ENCODE measurements around the gene SEMA3D. TPM values are rescaled to one million over a fixed set of nuclear protein-coding genes. Genes with fewer than 3 reads are reported as not detected.
"Not testable (repeated sequence)": the region's sequence is repeated elsewhere in the genome, so short reads cannot be mapped to it uniquely, and the experiment has no call there.

Gene SEMA3D
- total RNA-seq, 1 experiment from 2014 or later, result 0.90 TPM

- no peak overlapping the region for H3K4me3 ChIP-seq (ENCODE audit: insufficient read depth, low read depth, low read length)
- no peaks in the 10 kb centered on the region for H3K27me3 ChIP-seq (ENCODE audit: control insufficient read depth, insufficient read depth, low read length)
- no peaks in the 10 kb centered on the region for H3K36me3 ChIP-seq (replicated peaks; ENCODE audit: control insufficient read depth, insufficient read depth, low read length)
- DNase-seq, result no peak
Observed at GRCh38 chr7:85004402-85004801, 182.5 kb downstream of the SEMA3D start.

GRCh38 chr7:85001495-85002345, 185.1 kb downstream of the SEMA3D start:
- no peak for DNase-seq

GRCh38 chr7:85000735-85001350, 186.0 kb downstream of the SEMA3D start:
- Histone ChIP-seq H3K27me3 (ENCODE audit: control insufficient read depth, insufficient read depth, low read length) (no peaks in the 10 kb centered on the region), H3K4me3 (ENCODE audit: insufficient read depth, low read depth, low read length) (no peak overlapping the region), H3K36me3 (replicated peaks; ENCODE audit: control insufficient read depth, insufficient read depth, low read length) (no peaks in the 10 kb centered on the region)
- DNase-seq, result no peak

More at GRCh38 chr7:85001495-85002345, 185.1 kb downstream of the SEMA3D start:
- Histone ChIP-seq H3K36me3 (replicated peaks; ENCODE audit: control insufficient read depth, insufficient read depth, low read length) (no peaks in the 10 kb centered on the region), H3K4me3 (ENCODE audit: insufficient read depth, low read depth, low read length) (no peak overlapping the region), H3K27me3 (ENCODE audit: control insufficient read depth, insufficient read depth, low read length) (no peaks in the 10 kb centered on the region)

- Histone ChIP-seq H3K36me3 (replicated peaks; ENCODE audit: control insufficient read depth, insufficient read depth, low read length) (no peaks in the 10 kb centered on the region), H3K27me3 (ENCODE audit: control insufficient read depth, insufficient read depth, low read length) (no peaks in the 10 kb centered on the region), H3K4me3 (ENCODE audit: insufficient read depth, low read depth, low read length) (no peak overlapping the region)
- DNase-seq, result no peak
Observed at GRCh38 chr7:84999450-84999849, 187.4 kb downstream of the SEMA3D start.

GRCh38 chr7:84998665-84999064, 188.2 kb downstream of the SEMA3D start:
- Histone ChIP-seq H3K4me3 (ENCODE audit: insufficient read depth, low read depth, low read length) (no peak overlapping the region), H3K36me3 (replicated peaks; ENCODE audit: control insufficient read depth, insufficient read depth, low read length) (no peaks in the 10 kb centered on the region), H3K27me3 (ENCODE audit: control insufficient read depth, insufficient read depth, low read length) (no peaks in the 10 kb centered on the region)
- DNase-seq, result peak; percentile 14

- DNase-seq, result no peak
Observed at GRCh38 chr7:84997626-84998025, 189.2 kb downstream of the SEMA3D start.

GRCh38 chr7:84992954-84993353, 193.9 kb downstream of the SEMA3D start:
- not testable (repeated sequence) for H3K27me3 ChIP-seq (ENCODE audit: control insufficient read depth, insufficient read depth, low read length); DNase-seq; H3K36me3 ChIP-seq (replicated peaks; ENCODE audit: control insufficient read depth, insufficient read depth, low read length); H3K4me3 ChIP-seq (ENCODE audit: insufficient read depth, low read depth, low read length)

More at GRCh38 chr7:84997626-84998025, 189.2 kb downstream of the SEMA3D start:
- H3K4me3 ChIP-seq (ENCODE audit: insufficient read depth, low read depth, low read length), result no peak overlapping the region
- H3K36me3 ChIP-seq (replicated peaks; ENCODE audit: control insufficient read depth, insufficient read depth, low read length), result no peaks in the 10 kb centered on the region
- H3K27me3 ChIP-seq (ENCODE audit: control insufficient read depth, insufficient read depth, low read length), result no peaks in the 10 kb centered on the region

GRCh38 chr7:84985073-84985784, 201.6 kb downstream of the SEMA3D start:
- no peaks in the 10 kb centered on the region for H3K27me3 ChIP-seq (ENCODE audit: control insufficient read depth, insufficient read depth, low read length)
- H3K36me3 ChIP-seq (replicated peaks; ENCODE audit: control insufficient read depth, insufficient read depth, low read length), result no peaks in the 10 kb centered on the region
- no peak overlapping the region for H3K4me3 ChIP-seq (ENCODE audit: insufficient read depth, low read depth, low read length)
- DNase-seq, result no peak

- no peaks in the 10 kb centered on the region for H3K27me3 ChIP-seq (ENCODE audit: control insufficient read depth, insufficient read depth, low read length)
Observed at GRCh38 chr7:84982199-84982598, 204.7 kb downstream of the SEMA3D start.

GRCh38 chr7:84981055-84981976, 205.5 kb downstream of the SEMA3D start:
- DNase-seq, result no peak
- Histone ChIP-seq H3K36me3 (replicated peaks; ENCODE audit: control insufficient read depth, insufficient read depth, low read length) (no peaks in the 10 kb centered on the region), H3K4me3 (ENCODE audit: insufficient read depth, low read depth, low read length) (no peak overlapping the region), H3K27me3 (ENCODE audit: control insufficient read depth, insufficient read depth, low read length) (no peaks in the 10 kb centered on the region)

More at GRCh38 chr7:84982199-84982598, 204.7 kb downstream of the SEMA3D start:
- Histone ChIP-seq H3K4me3 (ENCODE audit: insufficient read depth, low read depth, low read length) (no peak overlapping the region), H3K36me3 (replicated peaks; ENCODE audit: control insufficient read depth, insufficient read depth, low read length) (no peaks in the 10 kb centered on the region)
- DNase-seq, result no peak

GRCh38 chr7:84975586-84976185, 211.2 kb downstream of the SEMA3D start:
- Histone ChIP-seq H3K27me3 (ENCODE audit: control insufficient read depth, insufficient read depth, low read length) (no peaks in the 10 kb centered on the region), H3K36me3 (replicated peaks; ENCODE audit: control insufficient read depth, insufficient read depth, low read length) (no peaks in the 10 kb centered on the region), H3K4me3 (ENCODE audit: insufficient read depth, low read depth, low read length) (no peak overlapping the region)
- no peak for DNase-seq

GRCh38 chr7:84971360-84971759, 215.5 kb downstream of the SEMA3D start:
- no peaks in the 10 kb centered on the region for H3K36me3 ChIP-seq (replicated peaks; ENCODE audit: control insufficient read depth, insufficient read depth, low read length)

GRCh38 chr7:84970670-84971069, 216.2 kb downstream of the SEMA3D start:
- no peak for DNase-seq
- Histone ChIP-seq H3K27me3 (ENCODE audit: control insufficient read depth, insufficient read depth, low read length) (no peaks in the 10 kb centered on the region), H3K4me3 (ENCODE audit: insufficient read depth, low read depth, low read length) (no peak overlapping the region), H3K36me3 (replicated peaks; ENCODE audit: control insufficient read depth, insufficient read depth, low read length) (no peaks in the 10 kb centered on the region)

More at GRCh38 chr7:84971360-84971759, 215.5 kb downstream of the SEMA3D start:
- no peaks in the 10 kb centered on the region for H3K27me3 ChIP-seq (ENCODE audit: control insufficient read depth, insufficient read depth, low read length)
- H3K4me3 ChIP-seq (ENCODE audit: insufficient read depth, low read depth, low read length), result no peak overlapping the region
- no peak for DNase-seq

Measured in H7 (cell line).